Activated CD4-positive, alpha-beta T cell treated with anti-CD3 and anti-CD28 coated beads for 24 hours (primary cell): ENCODE data around the gene MUC6.

Experiments used
- DNase-seq, 2 donors: peaks; one replicate each; pipeline ENCODE4 v3.0.0-alpha.2; 2020; ENCODE audit warnings: low read depth in 2 of 2

The MUC6 gene, protein sequence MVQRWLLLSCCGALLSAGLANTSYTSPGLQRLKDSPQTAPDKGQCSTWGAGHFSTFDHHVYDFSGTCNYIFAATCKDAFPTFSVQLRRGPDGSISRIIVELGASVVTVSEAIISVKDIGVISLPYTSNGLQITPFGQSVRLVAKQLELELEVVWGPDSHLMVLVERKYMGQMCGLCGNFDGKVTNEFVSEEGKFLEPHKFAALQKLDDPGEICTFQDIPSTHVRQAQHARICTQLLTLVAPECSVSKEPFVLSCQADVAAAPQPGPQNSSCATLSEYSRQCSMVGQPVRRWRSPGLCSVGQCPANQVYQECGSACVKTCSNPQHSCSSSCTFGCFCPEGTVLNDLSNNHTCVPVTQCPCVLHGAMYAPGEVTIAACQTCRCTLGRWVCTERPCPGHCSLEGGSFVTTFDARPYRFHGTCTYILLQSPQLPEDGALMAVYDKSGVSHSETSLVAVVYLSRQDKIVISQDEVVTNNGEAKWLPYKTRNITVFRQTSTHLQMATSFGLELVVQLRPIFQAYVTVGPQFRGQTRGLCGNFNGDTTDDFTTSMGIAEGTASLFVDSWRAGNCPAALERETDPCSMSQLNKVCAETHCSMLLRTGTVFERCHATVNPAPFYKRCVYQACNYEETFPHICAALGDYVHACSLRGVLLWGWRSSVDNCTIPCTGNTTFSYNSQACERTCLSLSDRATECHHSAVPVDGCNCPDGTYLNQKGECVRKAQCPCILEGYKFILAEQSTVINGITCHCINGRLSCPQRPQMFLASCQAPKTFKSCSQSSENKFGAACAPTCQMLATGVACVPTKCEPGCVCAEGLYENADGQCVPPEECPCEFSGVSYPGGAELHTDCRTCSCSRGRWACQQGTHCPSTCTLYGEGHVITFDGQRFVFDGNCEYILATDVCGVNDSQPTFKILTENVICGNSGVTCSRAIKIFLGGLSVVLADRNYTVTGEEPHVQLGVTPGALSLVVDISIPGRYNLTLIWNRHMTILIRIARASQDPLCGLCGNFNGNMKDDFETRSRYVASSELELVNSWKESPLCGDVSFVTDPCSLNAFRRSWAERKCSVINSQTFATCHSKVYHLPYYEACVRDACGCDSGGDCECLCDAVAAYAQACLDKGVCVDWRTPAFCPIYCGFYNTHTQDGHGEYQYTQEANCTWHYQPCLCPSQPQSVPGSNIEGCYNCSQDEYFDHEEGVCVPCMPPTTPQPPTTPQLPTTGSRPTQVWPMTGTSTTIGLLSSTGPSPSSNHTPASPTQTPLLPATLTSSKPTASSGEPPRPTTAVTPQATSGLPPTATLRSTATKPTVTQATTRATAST (N-terminal part only)

DNA sequence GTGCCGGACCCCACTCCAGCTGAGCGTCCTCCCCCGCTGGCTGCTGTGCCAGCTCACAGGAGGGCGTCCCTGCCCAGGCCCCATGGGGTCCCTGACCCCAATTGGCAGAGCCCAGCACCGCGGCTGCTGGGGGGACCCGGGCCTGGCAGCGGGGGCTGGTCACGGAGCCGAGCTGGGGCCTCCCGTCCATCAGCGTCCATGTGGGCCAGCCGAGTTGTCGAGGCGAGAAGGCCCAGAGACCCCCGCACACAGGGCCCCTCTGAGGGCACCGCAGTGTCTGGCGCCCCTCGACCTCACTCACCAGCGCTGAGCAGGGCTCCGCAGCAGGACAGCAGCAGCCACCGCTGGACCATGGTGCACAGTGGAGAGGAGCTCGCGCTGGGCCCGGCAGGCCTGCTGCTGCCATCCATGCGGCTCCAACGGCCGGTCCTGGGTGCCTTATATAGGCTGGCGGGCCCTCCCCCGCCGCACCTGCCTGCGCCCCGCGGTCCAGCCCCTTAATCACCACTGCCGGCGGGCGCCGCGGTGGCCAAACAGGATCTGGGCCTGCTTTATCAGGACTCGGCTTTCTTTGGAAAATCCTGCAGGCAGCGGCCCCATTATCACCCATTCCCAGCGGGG is at the start of gene MUC6:
Gene MUC6, minus strand, starts transcription at position 416 of the 621 bp plus-strand sequence. Its CDS starts 63 bp downstream, at position 353.
- no peak for DNase-seq

DNA sequence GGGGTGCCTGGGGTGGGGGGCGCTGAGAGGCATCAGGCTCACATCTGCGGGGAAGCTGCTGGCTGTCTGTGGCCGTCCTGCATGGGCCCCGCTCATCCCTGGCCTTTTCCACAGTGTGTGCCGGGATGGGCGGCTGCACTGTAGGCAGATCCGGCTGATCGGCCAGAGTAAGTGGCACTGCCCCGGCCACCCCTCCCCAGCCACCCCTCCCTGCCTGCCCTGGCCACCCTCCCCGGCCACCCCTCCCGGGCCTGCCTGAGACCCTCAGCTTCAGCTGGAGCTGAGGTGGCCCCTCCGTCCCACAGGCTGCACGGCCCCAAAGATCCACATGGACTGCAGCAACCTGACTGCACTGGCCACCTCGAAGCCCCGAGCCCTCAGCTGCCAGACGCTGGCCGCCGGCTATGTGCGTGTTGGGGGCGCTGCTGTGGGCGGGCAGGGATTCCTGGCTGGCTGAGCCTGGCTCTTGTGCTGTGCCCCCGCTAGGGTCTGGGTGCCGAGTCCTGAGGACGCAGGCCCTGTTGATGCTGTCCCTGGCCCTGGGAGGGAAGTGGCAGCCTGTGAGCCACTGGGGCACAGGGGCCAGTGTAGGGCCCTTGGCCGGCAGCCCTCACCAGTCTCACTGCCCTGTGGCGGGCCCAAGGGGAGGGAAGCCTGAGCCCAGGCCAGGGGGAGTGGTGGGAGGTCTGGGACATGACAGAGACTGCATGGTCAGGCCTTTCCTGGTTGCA is 49.1 kb upstream of the MUC6 start:
- no peak for DNase-seq

DNA sequence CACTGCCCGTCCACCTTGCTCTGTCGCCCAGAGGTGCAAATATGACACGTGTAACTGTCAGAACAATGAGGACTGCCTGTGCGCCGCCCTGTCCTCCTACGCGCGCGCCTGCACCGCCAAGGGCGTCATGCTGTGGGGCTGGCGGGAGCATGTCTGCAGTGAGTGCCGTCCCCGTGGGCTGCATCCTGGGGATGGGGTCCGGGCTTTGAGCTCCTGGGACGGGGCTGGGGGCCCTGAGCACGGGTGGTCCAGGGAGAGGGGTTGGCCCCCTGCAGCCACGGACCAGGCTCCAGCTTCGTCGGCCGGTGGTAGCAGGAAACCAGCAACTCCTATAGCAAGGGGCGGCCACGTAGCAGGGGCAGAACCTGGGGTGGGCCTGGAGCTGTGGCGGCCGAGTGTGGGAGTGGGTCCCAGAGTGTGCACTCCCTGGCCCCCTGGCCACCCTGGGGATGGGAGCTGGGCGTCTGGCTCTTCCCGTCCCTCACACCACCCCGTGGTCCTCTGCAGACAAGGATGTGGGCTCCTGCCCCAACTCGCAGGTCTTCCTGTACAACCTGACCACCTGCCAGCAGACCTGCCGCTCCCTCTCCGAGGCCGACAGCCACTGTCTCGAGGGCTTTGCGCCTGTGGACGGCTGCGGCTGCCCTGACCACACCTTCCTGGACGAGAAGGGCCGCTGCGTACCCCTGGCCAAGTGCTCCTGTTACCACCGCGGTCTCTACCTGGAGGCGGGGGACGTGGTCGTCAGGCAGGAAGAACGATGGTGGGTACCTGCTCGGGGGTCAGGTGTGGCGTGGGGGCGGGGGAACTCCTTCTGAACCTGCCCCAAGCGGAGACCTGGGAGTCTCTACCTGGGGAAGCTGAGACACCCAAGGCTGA is 48.3 kb upstream of the MUC6 start:
- no peak for DNase-seq

DNA sequence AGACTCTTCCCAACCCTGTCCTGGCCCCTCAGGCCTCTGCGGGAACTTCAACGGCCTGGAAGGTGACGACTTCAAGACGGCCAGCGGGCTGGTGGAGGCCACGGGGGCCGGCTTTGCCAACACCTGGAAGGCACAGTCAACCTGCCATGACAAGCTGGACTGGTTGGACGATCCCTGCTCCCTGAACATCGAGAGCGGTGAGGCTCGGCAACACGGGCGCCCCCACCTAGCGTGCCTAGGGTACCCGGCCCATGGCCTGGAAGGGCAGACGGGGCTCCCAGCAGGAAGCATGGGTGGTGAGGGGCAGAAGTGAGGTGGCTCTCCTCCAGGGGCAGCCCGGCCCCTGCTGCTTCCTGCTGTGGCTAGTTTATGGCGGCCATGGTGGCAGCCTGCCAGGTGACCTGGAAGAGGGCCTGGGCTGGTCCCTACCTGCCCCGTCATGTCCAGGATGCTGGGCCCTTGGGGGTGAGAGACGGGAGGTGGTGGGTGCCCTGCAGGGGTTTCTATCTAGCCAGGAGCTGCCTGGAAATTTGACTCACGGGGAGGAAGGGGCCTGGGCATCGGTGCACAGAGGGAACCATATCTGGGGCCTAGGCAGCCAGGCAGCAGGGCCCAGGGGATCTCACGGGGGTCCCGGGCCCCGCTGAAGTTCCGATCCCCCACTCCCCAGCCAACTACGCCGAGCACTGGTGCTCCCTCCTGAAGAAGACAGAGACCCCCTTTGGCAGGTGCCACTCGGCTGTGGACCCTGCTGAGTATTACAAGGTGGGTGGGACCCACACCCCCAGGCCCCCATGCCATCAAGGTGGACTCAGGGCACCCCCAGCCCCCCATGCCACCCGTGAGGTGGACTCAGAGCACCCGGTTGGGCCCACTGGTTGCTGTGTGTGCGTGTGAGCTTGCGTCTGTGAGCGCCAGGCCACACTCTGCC is 47.4 kb upstream of the MUC6 start:
- DNase-seq, result no peak

- no peak for DNase-seq
These were observed 46.5 kb upstream of the MUC6 start for GRCh38 chr11:1082728-1083620.

DNA sequence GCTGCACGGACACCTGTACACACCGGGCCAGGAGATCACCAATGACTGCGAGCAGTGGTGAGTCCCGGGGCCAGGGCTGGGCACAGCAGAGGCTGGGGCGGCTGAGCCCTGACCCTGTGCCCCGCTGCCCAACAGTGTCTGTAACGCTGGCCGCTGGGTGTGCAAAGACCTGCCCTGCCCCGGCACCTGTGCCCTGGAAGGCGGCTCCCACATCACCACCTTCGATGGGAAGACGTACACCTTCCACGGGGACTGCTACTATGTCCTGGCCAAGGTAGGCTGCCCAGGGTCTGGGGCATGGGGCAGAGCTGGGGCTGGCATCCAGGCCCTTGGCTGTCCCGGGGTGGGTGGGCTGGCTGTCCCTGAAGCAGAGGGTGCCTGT is 45.8 kb upstream of the MUC6 start:
- no peak for DNase-seq

DNA sequence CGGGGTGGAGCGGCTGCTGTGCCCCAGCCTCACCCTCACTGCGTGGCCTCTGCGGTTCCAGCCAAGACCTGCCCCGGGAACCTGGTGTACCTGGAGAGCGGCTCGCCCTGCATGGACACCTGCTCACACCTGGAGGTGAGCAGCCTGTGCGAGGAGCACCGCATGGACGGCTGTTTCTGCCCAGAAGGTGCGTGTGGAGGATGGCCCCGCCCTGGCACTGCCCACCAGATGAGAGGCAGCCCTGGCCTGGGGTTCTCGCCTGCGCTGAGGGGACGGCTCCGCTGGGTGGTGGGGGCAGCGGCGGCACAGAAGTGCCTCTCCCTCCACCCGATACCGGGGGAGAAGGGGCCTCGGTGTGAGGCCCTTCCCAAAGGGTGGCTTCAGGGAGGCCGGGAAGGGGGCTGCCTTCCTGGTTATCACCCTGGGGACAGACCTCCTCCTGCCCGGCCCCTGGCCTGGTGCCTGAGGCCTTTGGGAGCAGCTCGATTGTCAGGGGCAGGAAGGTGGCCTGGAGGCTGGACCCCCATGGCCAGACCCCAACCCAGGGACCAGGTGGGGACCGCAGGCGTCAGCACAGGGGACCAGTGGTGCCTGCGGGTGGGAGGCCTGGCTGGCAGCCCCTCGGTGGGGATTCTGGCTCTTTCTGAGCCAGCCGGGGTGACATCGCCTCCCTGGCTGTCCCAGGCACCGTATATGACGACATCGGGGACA is 45.2 kb upstream of the MUC6 start:
- DNase-seq, result no peak

GRCh38 chr11:1078191-1078601 is 41.7 kb upstream of the MUC6 start:
- DNase-seq, result no peak

DNA sequence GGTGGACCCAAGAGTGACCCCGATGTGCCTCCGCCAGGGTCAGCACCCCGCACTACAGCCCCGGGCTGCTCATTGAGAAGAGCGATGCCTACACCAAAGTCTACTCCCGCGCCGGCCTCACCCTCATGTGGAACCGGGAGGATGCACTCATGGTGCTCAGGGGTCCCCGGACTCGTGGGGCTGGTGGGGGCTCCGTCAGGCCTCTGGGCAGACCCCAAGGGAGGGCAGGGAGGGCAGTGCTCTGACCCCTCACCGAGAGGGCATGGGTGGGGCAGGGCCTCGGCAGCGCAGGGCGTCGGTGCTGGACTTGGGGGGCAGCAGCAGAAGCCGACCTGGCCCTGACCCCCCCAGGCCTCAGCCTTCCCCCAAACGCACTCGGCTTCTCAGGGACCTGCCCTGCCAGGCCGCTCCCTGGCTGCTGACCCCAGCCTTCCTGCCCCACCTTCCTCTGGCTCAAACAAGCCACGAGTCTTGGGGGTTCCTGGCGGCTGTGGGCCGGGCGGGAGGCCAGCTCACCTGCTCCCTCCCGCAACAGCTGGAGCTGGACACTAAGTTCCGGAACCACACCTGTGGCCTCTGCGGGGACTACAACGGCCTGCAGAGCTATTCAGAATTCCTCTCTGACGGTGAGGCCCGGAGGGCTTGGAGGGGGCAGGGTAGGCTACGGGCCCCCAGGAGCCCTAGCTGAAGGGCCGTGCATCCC is 41.0 kb upstream of the MUC6 start:
- DNase-seq, result no peak

DNA sequence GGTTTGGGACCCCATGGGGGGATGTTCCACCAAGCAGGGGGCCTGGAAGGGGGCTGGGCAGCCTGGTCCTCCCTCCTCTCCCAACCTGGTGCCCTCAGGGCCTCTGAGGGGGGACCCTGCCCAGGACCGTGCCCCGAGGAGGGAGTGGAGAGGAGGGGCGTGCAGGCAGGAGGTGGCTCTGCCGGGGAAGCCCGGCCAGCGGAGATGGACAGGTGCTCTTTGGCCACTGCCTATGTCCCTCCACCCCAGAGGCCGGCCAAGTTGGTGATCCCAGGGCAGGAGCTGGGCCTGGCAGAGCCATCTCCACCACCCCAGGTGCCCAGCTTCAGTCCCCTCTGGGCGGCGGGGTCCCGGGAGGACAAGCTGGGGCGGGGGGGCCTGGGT is 40.5 kb upstream of the MUC6 start:
- DNase-seq, result no peak

- no peak for DNase-seq
These were observed 39.6 kb upstream of the MUC6 start for GRCh38 chr11:1076061-1076665.

DNA sequence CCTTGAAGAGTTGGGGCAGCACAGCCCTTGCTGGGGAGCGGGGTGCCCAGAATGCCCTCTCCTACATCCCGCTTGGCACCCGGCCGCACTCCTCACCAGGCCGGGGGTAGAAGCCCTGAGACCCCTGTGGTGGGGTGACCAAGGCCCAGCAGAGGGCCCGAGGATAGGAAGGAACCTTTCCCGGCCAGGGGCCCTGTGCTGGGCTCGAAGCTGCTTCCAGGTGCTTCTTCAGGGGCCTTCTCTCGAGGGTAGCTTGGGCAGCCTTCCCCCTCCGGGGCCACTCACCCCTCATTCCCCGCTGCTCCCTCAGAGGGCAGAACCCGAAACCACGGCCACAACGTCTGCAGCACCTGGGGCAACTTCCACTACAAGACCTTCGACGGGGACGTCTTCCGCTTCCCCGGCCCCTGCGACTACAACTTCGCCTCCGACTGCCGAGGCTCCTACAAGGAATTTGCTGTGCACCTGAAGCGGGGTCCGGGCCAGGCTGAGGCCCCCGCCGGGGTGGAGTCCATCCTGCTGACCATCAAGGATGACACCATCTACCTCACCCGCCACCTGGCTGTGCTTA is 38.9 kb upstream of the MUC6 start:
- no peak for DNase-seq

GRCh38 chr11:1074244-1075221 is 38.0 kb upstream of the MUC6 start, which contains the start of gene MUC2:
Gene MUC2, plus strand, starts transcription at chr11:1074874.
- DNase-seq, result no peak

GRCh38 chr11:1073851-1074243 is 37.3 kb upstream of the MUC6 start:
- DNase-seq, result no peak
